ENCODE results near the gene GCK. TPM values are rescaled to one million over a fixed set of nuclear protein-coding genes. Genes with fewer than 3 reads are reported as not detected.

Gene GCK
- total RNA-seq, 1 experiment from 2014 or later, result not detected

DNA sequence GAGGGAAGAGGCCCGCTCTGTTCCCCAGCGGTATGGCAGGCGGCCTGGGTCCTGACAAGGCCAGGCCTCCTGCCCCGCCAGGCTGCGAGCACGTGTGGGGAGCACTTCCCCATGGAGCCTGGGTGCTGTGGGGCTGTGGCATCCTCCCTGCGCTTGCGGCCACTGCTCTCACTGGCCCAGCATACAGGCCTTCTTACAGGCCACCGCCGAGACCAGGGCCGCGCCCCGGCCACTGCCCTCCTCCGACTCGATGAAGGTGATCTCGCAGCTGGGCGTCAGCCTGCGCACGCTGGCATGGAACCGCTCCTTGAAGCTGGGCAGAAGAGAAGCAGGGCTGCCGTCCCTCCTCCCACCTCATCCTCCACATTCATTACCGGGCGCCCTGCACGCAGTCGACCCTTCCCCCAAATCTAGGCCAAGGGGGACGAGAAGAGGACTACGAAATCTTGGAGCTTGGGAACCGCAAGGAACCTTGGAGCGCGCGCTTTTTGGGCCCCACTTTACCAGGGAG lies 44.2 kb downstream of the GCK start:
- POLR2A ChIA-PET (ENCODE audit: low non-redundant PET), result no interaction called here
- TF ChIP-seq EZH2 (IDR thresholded peaks at IDR 0.05; ENCODE audit: borderline replicate concordance, low read depth, low read length, poor library complexity, severe bottlenecking), result no peak
- TF ChIP-seq, protein P1, sequence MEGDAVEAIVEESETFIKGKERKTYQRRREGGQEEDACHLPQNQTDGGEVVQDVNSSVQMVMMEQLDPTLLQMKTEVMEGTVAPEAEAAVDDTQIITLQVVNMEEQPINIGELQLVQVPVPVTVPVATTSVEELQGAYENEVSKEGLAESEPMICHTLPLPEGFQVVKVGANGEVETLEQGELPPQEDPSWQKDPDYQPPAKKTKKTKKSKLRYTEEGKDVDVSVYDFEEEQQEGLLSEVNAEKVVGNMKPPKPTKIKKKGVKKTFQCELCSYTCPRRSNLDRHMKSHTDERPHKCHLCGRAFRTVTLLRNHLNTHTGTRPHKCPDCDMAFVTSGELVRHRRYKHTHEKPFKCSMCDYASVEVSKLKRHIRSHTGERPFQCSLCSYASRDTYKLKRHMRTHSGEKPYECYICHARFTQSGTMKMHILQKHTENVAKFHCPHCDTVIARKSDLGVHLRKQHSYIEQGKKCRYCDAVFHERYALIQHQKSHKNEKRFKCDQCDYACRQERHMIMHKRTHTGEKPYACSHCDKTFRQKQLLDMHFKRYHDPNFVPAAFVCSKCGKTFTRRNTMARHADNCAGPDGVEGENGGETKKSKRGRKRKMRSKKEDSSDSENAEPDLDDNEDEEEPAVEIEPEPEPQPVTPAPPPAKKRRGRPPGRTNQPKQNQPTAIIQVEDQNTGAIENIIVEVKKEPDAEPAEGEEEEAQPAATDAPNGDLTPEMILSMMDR (conservative IDR thresholded peaks at IDR 0.05; ENCODE audit: low read depth, low read length), result no peak
- Histone ChIP-seq H3K9me3 (ENCODE audit: low read depth, low read length, poor library complexity, severe bottlenecking) (no peaks in the 10 kb centered on the region), H3K27me3 (replicated peaks; ENCODE audit: insufficient read depth, low read depth, low read length, poor library complexity) (no peaks in the 10 kb centered on the region), H3K4me3 (ENCODE audit: low read depth, low read length, poor library complexity, severe bottlenecking) (no peak overlapping the region), H3K27ac (ENCODE audit: low read depth, low read length, poor library complexity, severe bottlenecking) (no peak overlapping the region), H3K36me3 (ENCODE audit: insufficient read depth, low read length, poor library complexity, severe bottlenecking) (no peaks in the 10 kb centered on the region), H3K4me1 (ENCODE audit: insufficient read depth, low read length, poor library complexity, severe bottlenecking) (no peaks in the 10 kb centered on the region)
- CTCF ChIA-PET, result no interaction called here
- intact Hi-C loops (cut with micrococcal nuclease; ENCODE audit: unreplicated experiment), result no loop called here
- no TSS peak for BruUV-seq (replicated peaks)
- no peak for DNase-seq (ENCODE audit: low spot score)

DNA sequence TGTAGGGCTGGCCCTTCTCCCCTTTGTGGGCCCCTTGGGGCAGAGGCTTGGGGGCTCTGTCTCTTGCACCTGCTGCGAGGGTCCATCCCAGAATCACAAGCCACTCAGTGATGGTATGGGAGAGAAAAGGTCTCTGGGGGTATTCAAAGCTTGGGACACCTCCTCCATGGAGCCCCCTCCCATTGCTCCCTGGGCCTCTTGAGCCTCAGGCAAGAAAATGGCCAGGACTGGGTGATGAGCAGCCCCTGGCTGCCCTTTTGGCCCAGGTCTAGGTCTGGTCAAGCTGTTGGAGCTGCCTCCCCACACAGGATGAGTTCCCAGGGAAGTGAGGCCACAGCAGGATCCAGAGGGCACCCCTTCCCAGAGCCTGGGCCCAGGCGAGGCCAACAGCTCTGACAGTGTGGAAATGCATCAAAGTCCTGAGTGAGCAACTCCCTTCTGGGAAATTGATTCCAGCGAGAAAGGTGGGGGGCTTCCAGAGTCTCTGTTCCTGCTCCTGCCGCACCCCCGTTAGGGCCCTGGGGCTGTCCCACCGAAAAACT lies 44.7 kb downstream of the GCK start:
- intact Hi-C loops (cut with micrococcal nuclease; ENCODE audit: unreplicated experiment), result no loop called here
- POLR2A ChIA-PET (ENCODE audit: low non-redundant PET), result no interaction called here
- no peaks in the 10 kb centered on the region for H3K9me3 ChIP-seq (ENCODE audit: low read depth, low read length, poor library complexity, severe bottlenecking)
- DNase-seq (ENCODE audit: low spot score), result no peak
- H3K4me1 ChIP-seq (ENCODE audit: insufficient read depth, low read length, poor library complexity, severe bottlenecking), result no peaks in the 10 kb centered on the region
- no peak overlapping the region for H3K4me3 ChIP-seq (ENCODE audit: low read depth, low read length, poor library complexity, severe bottlenecking)
- H3K36me3 ChIP-seq (ENCODE audit: insufficient read depth, low read length, poor library complexity, severe bottlenecking), result no peaks in the 10 kb centered on the region
- H3K27ac ChIP-seq (ENCODE audit: low read depth, low read length, poor library complexity, severe bottlenecking), result no peak overlapping the region
- no peaks in the 10 kb centered on the region for H3K27me3 ChIP-seq (replicated peaks; ENCODE audit: insufficient read depth, low read depth, low read length, poor library complexity)
- TF ChIP-seq, protein P1 (conservative IDR thresholded peaks at IDR 0.05; ENCODE audit: low read depth, low read length), result no peak
- TF ChIP-seq EZH2 (IDR thresholded peaks at IDR 0.05; ENCODE audit: borderline replicate concordance, low read depth, low read length, poor library complexity, severe bottlenecking), result no peak
- BruUV-seq (replicated peaks), result no TSS peak
- CTCF ChIA-PET, result no interaction called here

DNA sequence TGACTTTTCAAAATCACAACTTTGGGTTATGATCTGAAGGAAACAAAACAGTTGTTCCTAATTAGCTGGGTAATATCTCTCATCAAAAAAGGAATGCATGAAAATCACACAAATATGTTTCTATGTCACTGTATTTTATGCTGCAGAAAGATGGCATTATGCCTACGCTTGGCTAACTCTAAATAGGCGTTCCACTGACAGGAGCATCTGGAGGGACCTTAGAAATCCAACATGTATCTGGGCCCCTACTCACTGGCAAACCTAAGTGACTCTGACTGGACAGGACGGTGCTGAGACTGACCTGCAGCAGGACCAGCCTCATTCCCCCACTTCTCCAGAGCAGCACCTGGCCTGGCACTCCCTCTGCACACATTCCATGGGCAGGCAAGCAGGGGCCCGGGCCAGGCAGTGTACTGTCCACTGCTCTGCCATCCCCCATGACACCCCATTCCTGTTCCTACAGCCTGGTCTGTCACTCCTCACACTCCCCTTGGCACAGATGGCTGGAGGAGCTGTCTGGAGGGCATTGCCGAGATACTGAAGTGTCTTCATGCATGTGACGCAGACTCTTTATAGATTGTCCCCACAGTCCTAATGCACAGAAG lies 45.5 kb downstream of the GCK start:
- no peaks in the 10 kb centered on the region for H3K4me1 ChIP-seq (ENCODE audit: insufficient read depth, low read length, poor library complexity, severe bottlenecking)
- POLR2A ChIA-PET (ENCODE audit: low non-redundant PET), result no interaction called here
- intact Hi-C loops (cut with micrococcal nuclease; ENCODE audit: unreplicated experiment), result no loop called here
- TF ChIP-seq, protein P1 (conservative IDR thresholded peaks at IDR 0.05; ENCODE audit: low read depth, low read length), result no peak
- H3K27ac ChIP-seq (ENCODE audit: low read depth, low read length, poor library complexity, severe bottlenecking), result no peak overlapping the region
- CTCF ChIA-PET, result no interaction called here
- H3K4me3 ChIP-seq (ENCODE audit: low read depth, low read length, poor library complexity, severe bottlenecking), result no peak overlapping the region
- BruUV-seq (replicated peaks), result no TSS peak
- no peaks in the 10 kb centered on the region for H3K9me3 ChIP-seq (ENCODE audit: low read depth, low read length, poor library complexity, severe bottlenecking)
- no peaks in the 10 kb centered on the region for H3K36me3 ChIP-seq (ENCODE audit: insufficient read depth, low read length, poor library complexity, severe bottlenecking)
- H3K27me3 ChIP-seq (replicated peaks; ENCODE audit: insufficient read depth, low read depth, low read length, poor library complexity), result no peaks in the 10 kb centered on the region
- no peak for DNase-seq (ENCODE audit: low spot score)
